Sigmoid colon (tissue), 4 donors: ENCODE data around the gene CD74.

Experiments
- CTCF ChIP-seq, 4 experiments: fragments of 450-650 bp in 3 of 4; fragments of 200-600 bp in 1 of 4; IDR thresholded peaks; one replicate each; pipeline ENCODE4 v1.5.1; 2016 to 2019; ENCODE audit warnings: antibody characterized with exemption in 4 of 4, mild to moderate bottlenecking in 3 of 4, moderate library complexity in 2 of 4
- POLR2A ChIP-seq, 2 donors: fragments of 450-650 bp; IDR thresholded peaks; one replicate each; pipeline ENCODE4 v1.6.1; 2016; ENCODE audit warnings: antibody characterized with exemption in 2 of 2, mild to moderate bottlenecking in 2 of 2, moderate library complexity in 2 of 2
- POLR2AphosphoS5 ChIP-seq, 4 donors: sonication (generic); formaldehyde crosslinking; IDR thresholded peaks; one replicate each; pipeline ENCODE4 v1.6.1; 2017; ENCODE audit warnings: antibody characterized with exemption in 4 of 4

GRCh38 chr5:150446088-150446487, 33.4 kb upstream of the CD74 start:
- no peak for TF ChIP-seq CTCF (IDR thresholded peaks at IDR 0.05)
- TF ChIP-seq POLR2A (IDR thresholded peaks at IDR 0.05) = no peak
- TF ChIP-seq POLR2AphosphoS5 (IDR thresholded peaks at IDR 0.05) = no peak
